MG63 (cell line): ENCODE results near the gene MOB3B. TPM values are rescaled to one million over a fixed set of nuclear protein-coding genes. Genes with fewer than 3 reads are reported as not detected.
A peak's percentile ranks its signal among the peaks of the same experiment; 100 is the strongest.
"Not testable (repeated sequence)": the region's sequence is repeated elsewhere in the genome, so short reads cannot be mapped to it uniquely, and the experiment has no call there.

Source experiments
- DNase-seq: peaks from one replicate; pipeline ENCODE4 v3.0.0-alpha.2; 2020
- H3K27me3 ChIP-seq: fragments of 250-450 bp; sonication (Bioruptor Pico); 2 replicates; pipeline ENCODE4 v1.5.1; 2020; ENCODE audit warnings: mild to moderate bottlenecking, moderate library complexity
- H3K36me3 ChIP-seq: fragments of 250-450 bp; sonication (Bioruptor Pico); 2 replicates; pipeline ENCODE4 v1.5.1; 2020; ENCODE audit warnings: mild to moderate bottlenecking, moderate library complexity
- H3K4me3 ChIP-seq: fragments of 250-450 bp; sonication (Bioruptor Pico); 2 replicates; pipeline ENCODE4 v1.5.1; 2020; ENCODE audit warnings: mild to moderate bottlenecking, moderate library complexity
- H3K9me3 ChIP-seq: fragments of 250-450 bp; sonication (Bioruptor Pico); 2 replicates; pipeline ENCODE4 v1.5.1; 2020; ENCODE audit warnings: mild to moderate bottlenecking, moderate library complexity
- total RNA-seq: library from RNA; depleted of rRNA; stranded (reverse); fragments of >200 nt; shearing (Covaris generic); gene quantifications from 2 replicates; pipeline ENCODE4 v1.2.3, GENCODE V29; 2014; ENCODE audit warnings: low replicate concordance

Gene MOB3B
- total RNA-seq, 1 experiment from 2014 or later = not detected

DNA sequence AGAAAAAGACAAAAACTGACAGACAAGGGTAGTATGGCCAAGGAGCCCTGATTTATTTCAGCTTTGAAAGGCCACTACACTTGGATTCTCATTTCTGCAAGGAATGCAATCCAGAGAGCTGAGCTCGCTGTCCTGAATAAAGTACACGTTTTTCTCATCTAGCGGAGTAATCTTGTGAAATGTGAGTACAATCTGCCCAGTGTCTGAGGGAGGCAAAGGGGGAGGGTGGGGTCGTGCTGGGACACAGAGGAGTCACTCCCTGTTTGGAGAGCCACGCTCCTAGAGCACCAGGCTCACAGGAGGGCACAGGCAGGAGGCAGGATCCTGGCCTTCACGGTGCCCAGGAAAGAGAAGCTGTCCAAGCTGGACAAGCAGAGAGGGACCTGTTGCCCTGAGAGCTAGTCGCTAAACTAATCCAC lies 56.5 kb downstream of the MOB3B start:
- no peak overlapping the region for H3K4me3 ChIP-seq
- no peaks in the 10 kb centered on the region for H3K36me3 ChIP-seq
- no peaks in the 10 kb centered on the region for H3K27me3 ChIP-seq
- no peaks in the 10 kb centered on the region for H3K9me3 ChIP-seq
- no peak for DNase-seq

DNA sequence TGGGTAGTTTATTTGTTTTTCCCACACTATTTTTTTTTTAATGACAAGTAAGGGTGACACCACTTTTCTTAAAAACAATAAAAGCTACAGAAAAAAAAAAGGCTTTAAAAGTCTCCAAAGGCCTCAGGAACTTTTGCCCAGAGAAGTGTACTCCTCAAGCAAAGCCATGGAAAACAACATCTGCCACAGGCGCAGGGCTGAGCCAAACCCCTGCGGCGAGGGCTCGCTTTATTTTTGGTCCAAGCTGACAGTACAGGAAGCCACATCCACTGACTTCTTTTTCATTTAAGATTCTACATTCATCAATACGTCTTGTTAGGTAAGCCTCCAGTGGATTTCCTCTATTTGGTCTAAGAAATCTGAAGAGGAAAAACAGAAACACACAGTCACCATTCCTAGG lies 57.4 kb downstream of the MOB3B start:
- no peaks in the 10 kb centered on the region for H3K9me3 ChIP-seq
- no peaks in the 10 kb centered on the region for H3K36me3 ChIP-seq
- no peak for DNase-seq
- H3K4me3 ChIP-seq = no peak overlapping the region
- no peaks in the 10 kb centered on the region for H3K27me3 ChIP-seq

GRCh38 chr9:27471789-27472188 lies 57.8 kb downstream of the MOB3B start:
- H3K36me3 ChIP-seq = no peaks in the 10 kb centered on the region
- DNase-seq = no peak

DNA sequence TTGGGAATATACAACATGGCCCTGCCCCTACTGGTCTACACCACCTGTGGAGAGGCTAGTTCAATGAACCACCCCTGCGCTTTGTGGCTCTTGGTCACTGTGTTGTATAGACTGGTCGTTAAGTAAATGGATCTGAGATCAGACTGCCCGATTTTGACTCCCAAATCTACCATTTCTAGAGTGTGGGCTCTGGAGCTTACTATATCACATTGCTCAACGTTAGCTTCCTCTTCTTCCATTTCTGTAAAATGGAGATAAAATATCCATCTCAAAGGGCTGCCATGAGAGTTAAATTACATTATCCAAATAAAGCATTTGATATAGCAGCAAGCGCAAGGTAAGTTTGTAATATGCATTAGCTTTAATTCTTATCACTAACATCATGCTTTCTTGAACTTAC lies 58.2 kb downstream of the MOB3B start:
- H3K9me3 ChIP-seq = no peaks in the 10 kb centered on the region
- DNase-seq = no peak
- no peaks in the 10 kb centered on the region for H3K36me3 ChIP-seq

More at GRCh38 chr9:27471789-27472188, 57.8 kb downstream of the MOB3B start:
- H3K27me3 ChIP-seq = no peaks in the 10 kb centered on the region
- no peak overlapping the region for H3K4me3 ChIP-seq
- no peaks in the 10 kb centered on the region for H3K9me3 ChIP-seq

DNA sequence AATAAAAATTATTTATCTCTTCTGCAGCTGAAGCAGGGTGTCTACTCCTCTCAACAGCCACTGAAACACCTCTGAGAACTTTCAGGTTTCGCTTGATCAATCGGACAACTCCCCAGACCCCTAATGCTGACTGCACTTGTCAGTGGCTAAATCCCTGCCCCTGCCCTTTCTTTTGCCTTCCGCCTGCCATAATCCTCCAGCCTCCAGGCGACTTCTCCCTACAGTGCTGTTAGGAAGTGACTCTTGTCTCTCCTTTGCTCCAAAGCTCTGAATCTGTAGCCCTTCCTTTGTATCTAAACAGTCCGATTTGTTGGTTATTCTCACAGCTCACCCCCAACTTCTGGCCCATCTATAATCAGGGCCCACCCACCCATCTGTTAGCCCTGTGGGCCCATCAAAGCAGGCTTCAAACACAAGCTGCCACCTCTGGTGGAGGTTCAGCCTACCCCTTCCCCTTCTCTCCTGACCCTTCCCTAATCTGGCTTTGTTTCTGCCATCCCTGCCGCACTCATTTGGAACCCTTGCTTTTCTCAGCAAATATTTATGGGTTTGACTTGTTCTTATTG lies 59.2 kb downstream of the MOB3B start:
- Histone ChIP-seq H3K9me3 (no peaks in the 10 kb centered on the region), H3K4me3 (no peak overlapping the region), H3K27me3 (no peaks in the 10 kb centered on the region), H3K36me3 (no peaks in the 10 kb centered on the region)
- DNase-seq = no peak

More for the DNA sequence above, 58.2 kb downstream of the MOB3B start:
- H3K27me3 ChIP-seq = no peaks in the 10 kb centered on the region
- no peak overlapping the region for H3K4me3 ChIP-seq

- Histone ChIP-seq H3K27me3 (no peaks in the 10 kb centered on the region), H3K4me3 (no peak overlapping the region), H3K9me3 (no peaks in the 10 kb centered on the region), H3K36me3 (no peaks in the 10 kb centered on the region)
- DNase-seq = no peak
These were observed 60.1 kb downstream of the MOB3B start for GRCh38 chr9:27469550-27469949.

DNA sequence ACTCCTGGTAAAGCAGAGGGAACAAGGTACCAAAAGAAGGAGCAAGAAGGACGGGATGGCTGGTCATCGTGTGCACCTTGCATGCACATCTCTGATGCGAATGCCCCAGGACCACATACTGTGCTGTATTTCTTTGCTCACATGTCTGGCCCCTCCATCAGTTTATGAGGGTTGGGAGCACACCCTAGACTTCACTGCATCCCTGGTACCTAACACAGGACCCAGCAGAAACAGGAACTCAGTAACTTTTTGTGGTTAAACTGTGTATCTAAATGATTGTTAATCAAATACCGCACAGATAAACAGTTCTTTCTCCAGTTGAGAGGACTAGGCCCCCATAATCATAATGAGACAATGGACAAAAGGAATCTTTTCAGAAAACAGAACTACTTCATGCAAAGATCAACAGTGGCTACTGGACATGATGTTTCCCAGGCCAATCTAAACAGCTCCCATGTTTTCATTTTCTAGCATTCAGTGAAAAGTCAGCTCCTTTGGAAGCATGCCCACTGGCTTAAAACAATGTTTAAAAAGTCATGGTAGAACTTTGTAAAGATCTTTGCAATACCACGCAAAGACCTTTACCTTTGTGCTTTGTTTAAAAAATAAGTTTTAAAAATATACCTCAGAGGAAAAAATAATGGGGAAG lies 61.0 kb downstream of the MOB3B start:
- H3K36me3 ChIP-seq = no peaks in the 10 kb centered on the region
- no peaks in the 10 kb centered on the region for H3K9me3 ChIP-seq
- no peak overlapping the region for H3K4me3 ChIP-seq
- H3K27me3 ChIP-seq = no peaks in the 10 kb centered on the region
- DNase-seq = no peak

DNA sequence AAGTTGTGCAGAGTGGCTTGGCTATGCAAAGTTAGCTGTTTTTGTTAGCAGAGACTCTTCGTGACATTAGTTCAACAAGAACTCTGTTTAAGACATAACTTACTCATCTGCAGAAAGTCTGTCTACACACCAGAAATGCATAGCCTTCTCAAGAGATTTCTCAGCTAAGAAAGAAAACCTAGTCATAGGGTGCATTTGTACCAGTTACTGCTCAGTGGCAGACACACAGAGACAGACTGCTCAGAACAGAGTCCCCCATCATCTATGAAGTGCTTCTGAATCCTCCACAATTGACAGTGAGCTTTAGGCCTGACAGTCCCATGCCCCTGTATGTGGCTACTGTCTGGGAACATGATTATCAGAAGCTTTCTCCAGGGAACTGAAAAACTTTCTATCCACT lies 61.6 kb downstream of the MOB3B start:
- no peak for DNase-seq
- Histone ChIP-seq H3K27me3 (no peaks in the 10 kb centered on the region), H3K36me3 (no peaks in the 10 kb centered on the region), H3K9me3 (no peaks in the 10 kb centered on the region), H3K4me3 (no peak overlapping the region)

GRCh38 chr9:27467486-27467885 lies 62.1 kb downstream of the MOB3B start:
- Histone ChIP-seq H3K36me3 (no peaks in the 10 kb centered on the region), H3K4me3 (no peak overlapping the region), H3K9me3 (no peaks in the 10 kb centered on the region), H3K27me3 (no peaks in the 10 kb centered on the region)
- no peak for DNase-seq

DNA sequence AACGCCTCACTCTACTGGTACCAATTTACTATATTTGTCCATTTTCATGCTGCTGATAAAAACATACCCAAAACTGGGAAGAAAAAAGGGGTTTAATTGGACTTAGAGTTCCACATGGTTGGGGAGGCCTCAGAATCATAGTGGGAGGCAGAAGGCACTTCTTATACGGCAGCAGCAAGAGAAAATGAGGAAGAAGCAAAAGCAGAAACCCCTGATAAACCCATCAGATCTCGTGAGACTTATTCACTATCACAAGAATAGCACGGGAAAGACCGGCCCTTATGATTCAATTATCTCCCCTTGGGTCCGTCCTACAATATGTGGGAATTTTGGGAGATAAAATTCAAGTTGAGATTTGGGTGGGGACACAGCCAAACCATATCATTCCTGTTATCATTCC lies 63.1 kb downstream of the MOB3B start:
- H3K9me3 ChIP-seq, H3K4me3 ChIP-seq, DNase-seq, H3K27me3 ChIP-seq, H3K36me3 ChIP-seq: not testable (repeated sequence)

DNA sequence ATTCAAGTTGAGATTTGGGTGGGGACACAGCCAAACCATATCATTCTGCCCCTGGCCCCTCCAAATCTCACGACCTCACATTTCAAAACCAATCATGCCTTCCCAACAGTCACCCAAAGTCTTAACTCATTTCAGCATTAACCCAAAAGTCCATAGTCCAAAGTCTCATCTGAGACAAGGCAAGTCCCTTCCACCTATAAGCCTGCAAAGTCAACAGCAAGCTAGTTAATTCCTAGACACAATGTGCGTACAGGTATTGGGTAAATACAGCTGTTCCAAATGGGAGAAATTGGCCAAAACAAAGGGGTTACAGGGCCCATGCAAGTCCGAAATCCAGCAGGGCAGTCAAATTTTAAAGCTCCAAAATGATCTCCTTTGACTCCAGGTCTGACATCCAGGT lies 64.7 kb downstream of the MOB3B start:
- not testable (repeated sequence) for DNase-seq, H3K9me3 ChIP-seq, H3K27me3 ChIP-seq, H3K36me3 ChIP-seq, H3K4me3 ChIP-seq

- H3K4me3 ChIP-seq = no peak overlapping the region
- no peaks in the 10 kb centered on the region for H3K36me3 ChIP-seq
- no peaks in the 10 kb centered on the region for H3K27me3 ChIP-seq
- H3K9me3 ChIP-seq = no peaks in the 10 kb centered on the region
- no peak for DNase-seq
These were observed 66.8 kb downstream of the MOB3B start for GRCh38 chr9:27462846-27463245.

- Histone ChIP-seq H3K36me3 (no peaks in the 10 kb centered on the region), H3K4me3 (no peak overlapping the region), H3K9me3 (no peaks in the 10 kb centered on the region), H3K27me3 (no peaks in the 10 kb centered on the region)
- no peak for DNase-seq
These were observed 67.2 kb downstream of the MOB3B start for GRCh38 chr9:27462434-27462833.

DNA sequence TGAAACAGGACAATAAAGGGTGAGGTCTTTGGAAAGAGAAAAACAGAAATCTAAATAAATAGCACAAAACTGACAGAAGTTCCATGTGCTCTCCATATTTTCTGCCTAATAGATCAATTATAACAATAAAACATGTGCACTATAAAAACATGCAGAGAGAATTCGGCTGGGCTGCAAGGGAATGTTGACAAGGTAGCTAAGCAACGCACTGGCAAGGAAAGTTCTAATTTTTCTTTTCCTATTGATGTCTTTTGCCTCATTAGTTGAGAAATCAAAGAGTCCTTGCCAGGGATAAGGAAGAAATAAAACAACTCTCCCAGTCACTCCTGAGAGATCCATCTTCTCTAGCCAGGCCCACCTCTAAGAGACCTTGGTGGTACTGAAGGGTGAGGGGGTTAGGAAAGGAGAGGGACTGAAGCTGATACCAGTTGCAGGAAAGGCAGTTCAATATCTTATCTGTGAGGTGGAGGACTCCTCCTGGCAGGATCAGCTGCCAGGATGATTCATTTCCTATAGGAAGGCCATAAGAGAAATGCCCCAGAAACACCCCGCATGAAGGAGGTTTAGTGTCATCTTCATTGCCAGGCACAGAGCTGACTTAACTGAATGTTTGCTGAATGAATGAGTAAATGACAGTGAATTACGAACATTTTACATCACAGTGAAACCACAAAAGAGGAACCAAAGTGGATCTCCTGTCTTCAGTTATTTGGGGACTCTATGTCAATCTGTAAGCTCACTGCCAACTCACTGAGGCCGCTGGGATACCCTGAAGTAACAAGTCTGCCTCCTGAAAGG lies 69.2 kb downstream of the MOB3B start:
- no peak overlapping the region for H3K4me3 ChIP-seq
- peak; percentile 16 for DNase-seq
- no peaks in the 10 kb centered on the region for H3K27me3 ChIP-seq
- H3K9me3 ChIP-seq = no peaks in the 10 kb centered on the region
- H3K36me3 ChIP-seq = no peaks in the 10 kb centered on the region

DNA sequence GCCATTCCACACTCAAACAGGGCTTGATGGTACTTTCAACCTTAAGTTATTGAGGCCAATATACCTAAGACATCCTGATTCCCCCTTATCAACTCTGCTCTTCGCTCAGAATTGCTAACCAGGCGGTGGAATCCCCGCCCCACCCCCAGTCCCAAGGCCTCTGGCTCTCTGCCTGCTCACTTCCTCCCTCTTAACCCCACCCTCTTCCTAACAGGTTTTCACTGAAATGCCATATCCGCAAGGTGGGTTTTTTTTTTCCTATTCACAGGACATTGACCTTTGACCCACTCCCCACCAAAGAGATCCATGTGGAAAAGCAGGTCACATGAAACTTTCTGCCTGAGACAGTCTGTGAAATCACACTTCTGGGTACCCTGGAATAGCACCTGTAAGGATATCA lies 72.2 kb downstream of the MOB3B start:
- H3K36me3 ChIP-seq = no peaks in the 10 kb centered on the region
- H3K9me3 ChIP-seq = no peaks in the 10 kb centered on the region
- no peak overlapping the region for H3K4me3 ChIP-seq
- no peaks in the 10 kb centered on the region for H3K27me3 ChIP-seq
- DNase-seq = no peak

DNA sequence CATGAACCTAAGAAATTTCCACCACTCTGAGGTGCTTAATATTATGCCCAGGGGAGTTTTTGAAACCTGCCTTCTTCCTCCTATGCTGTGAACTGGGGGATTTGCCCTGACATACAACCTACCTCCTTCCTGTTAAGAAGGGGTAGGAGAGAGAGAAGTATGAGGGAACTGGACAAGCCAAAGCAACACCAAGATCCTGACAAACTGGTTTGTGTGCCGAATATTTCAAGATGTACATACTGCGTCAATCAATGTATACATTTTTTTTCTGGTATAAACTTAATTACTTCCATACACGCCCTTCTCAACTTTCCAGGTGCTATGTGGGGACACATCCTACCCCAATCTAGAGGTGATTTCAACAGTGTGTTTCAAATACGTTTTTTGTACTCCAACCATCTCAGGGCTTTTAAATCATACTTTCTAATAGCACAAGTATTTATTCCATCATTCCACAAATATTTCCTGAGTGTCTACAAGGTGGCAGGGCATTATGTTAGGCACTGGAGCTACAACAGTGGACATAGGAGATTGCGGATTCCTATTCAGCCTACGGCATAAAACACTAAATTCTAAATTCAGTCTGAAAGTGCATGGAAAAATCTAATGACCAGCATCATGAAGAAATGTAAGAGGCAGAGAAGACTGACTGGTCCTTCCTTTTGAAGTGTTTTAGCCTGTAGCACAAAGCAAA lies 75.6 kb downstream of the MOB3B start:
- DNase-seq = no peak
- Histone ChIP-seq H3K4me3 (no peak overlapping the region), H3K9me3 (no peaks in the 10 kb centered on the region), H3K36me3 (no peaks in the 10 kb centered on the region), H3K27me3 (no peaks in the 10 kb centered on the region)

GRCh38 chr9:27451207-27451797 lies 78.3 kb downstream of the MOB3B start:
- Histone ChIP-seq H3K27me3 (no peaks in the 10 kb centered on the region), H3K4me3 (no peak overlapping the region), H3K36me3 (no peaks in the 10 kb centered on the region), H3K9me3 (no peaks in the 10 kb centered on the region)
- DNase-seq = no peak
